Pancreas (tissue), 10 donors: Measurements from ENCODE around the gene RPS3. TPM values are rescaled to one million over a fixed set of nuclear protein-coding genes. Genes with fewer than 3 reads are reported as not detected.
"Not testable (repeated sequence)": the region's sequence is repeated elsewhere in the genome, so short reads cannot be mapped to it uniquely, and the experiment has no call there.

Source experiments
- ATAC-seq, 4 donors: fragments of 200-7000 bp; cut with Tn5 transposase; one replicate each; pipeline versions ENCODE4 v1.8.0 to v1.9.1; 2020; ENCODE audit warnings: mild to moderate bottlenecking in 4 of 4, moderate library complexity in 4 of 4
- DNase-seq, 6 donors: peaks; one replicate each; pipeline ENCODE4 v3.0.0-alpha.2; 2020
- FAIRE-seq: peaks from 2 replicates; lab custom pipeline; 2012; peaks lifted over from hg19 to GRCh38; lab: Jason Lieb, UNC
- H3K27ac ChIP-seq, 4 donors: fragments of 200-600 bp; sonication (generic); 1 replicate in 3 of 4; 2 replicates in 1 of 4; pipeline versions ENCODE4 v1.5.0 to v1.8.0; 2020
- H3K27me3 ChIP-seq, 4 donors: fragments of 200-600 bp; one replicate each; pipeline ENCODE4 v1.8.0; 2021
- H3K36me3 ChIP-seq, 3 donors: fragments of 200-600 bp; sonication (generic) in 1 of 3; one replicate each; pipeline versions ENCODE4 v1.5.0 to v1.8.0; 2020 to 2021
- H3K4me1 ChIP-seq, 3 donors: fragments of 200-600 bp; one replicate each; pipeline ENCODE4 v1.8.0; 2021
- H3K4me3 ChIP-seq, 4 donors: fragments of 200-600 bp; sonication (generic) in 2 of 4; one replicate each; pipeline versions ENCODE4 v1.5.0 to v1.8.0; 2020 to 2021
- H3K9me3 ChIP-seq, 4 donors: fragments of 200-600 bp; one replicate each; pipeline ENCODE4 v1.8.0; 2021
- WGBS, 2 donors: extraction: QIAGEN DNeasy Blood & Tissue Kit; methylation state at CpG; one replicate each; pipeline ENCODE4 v1.1.7; 2013; 5-methylcytosine and 5-hydroxymethylcytosine counted together
- intact Hi-C, 3 donors: fragments of 100-400 bp; cut with DNase I; formaldehyde crosslinking; loops; one replicate each; pipeline versions ENCODE4 v1.11.1 to v1.14.2; 2022
- polyA plus RNA-seq, 2 donors: library from polyadenylated mRNA; stranded (reverse); fragments of 200-250 nt; gene quantifications; one replicate each; pipeline ENCODE4 v1.2.3, GENCODE V29; 2013
- total RNA-seq, 6 donors: library from RNA; stranded (reverse); fragmentation: NEBNext Ultra II Directional in 4 of 6; extraction: Animal tissue kit (Norgen Biotek cat#: 25700) in 4 of 6; gene quantifications; one replicate each; pipeline versions ENCODE4 v1.2.1 to v1.2.4, GENCODE V29; 2021 to 2023
- TF ChIP-seq, protein P1 (sequence below), 4 donors: fragments of 200-600 bp; sonication (generic) in 3 of 4; IDR thresholded peaks; one replicate each; pipeline versions ENCODE4 v1.5.0 to v1.8.0; 2021; ENCODE audit warnings: antibody characterized with exemption in 4 of 4
- donor health status: healthy with polysubstance abuse.
- donor health status: DM: no; HTN: no; CAD: no; lungs with moderate emphysema.
- donor health status: DM: no; HTN: no; CAD: no.
- donor health status: control.
- donor health status: control.
- donor health status: Bipolar disorder and iron deficiency.
- donor health status: DM: yes; HTN: yes; CAD: no.
- donor health status: DM: no; HTN: no; CAD: no.
- donor health status: DM: no; HTN: no; CAD: no.
- donor health status: DM: yes; HTN: yes; CAD: no.

Gene RPS3
- total and polyA plus RNA-seq, 8 donors: 824 to 1,938 (median 1,393) TPM

DNA sequence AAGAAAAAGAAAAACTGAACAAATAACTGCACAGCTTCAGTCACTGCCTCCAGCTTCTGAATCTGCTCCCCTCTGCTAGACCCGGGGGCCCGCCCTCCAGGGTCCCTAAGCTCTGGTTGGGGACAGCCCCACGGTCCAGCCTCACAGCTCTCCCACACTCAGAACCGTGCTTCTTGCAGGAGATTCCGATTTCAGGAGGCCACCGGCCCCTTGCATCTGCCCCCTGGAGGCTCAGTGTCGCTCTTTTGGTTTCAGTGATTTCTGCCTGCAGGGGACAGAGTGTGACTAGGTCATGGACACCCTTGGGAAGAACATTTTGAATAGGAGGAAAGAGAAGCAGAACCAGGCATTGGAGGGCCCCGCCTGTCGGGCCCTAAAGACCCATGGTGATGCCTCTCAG lies 23.1 kb upstream of the RPS3 start:
- H3K4me1 ChIP-seq: peaks cover 0 to 5% (median 0%) of the 10 kb centered on the region in 3 donors
- DNase-seq (no peak), ATAC-seq (no peak), FAIRE-seq (no peak)
- no peaks in the 10 kb centered on the region for H3K36me3 ChIP-seq
- WGBS, 2 donors: 87 to 96% methylated on average over 9 of the region's 9 CpGs
- TF ChIP-seq, protein P1, sequence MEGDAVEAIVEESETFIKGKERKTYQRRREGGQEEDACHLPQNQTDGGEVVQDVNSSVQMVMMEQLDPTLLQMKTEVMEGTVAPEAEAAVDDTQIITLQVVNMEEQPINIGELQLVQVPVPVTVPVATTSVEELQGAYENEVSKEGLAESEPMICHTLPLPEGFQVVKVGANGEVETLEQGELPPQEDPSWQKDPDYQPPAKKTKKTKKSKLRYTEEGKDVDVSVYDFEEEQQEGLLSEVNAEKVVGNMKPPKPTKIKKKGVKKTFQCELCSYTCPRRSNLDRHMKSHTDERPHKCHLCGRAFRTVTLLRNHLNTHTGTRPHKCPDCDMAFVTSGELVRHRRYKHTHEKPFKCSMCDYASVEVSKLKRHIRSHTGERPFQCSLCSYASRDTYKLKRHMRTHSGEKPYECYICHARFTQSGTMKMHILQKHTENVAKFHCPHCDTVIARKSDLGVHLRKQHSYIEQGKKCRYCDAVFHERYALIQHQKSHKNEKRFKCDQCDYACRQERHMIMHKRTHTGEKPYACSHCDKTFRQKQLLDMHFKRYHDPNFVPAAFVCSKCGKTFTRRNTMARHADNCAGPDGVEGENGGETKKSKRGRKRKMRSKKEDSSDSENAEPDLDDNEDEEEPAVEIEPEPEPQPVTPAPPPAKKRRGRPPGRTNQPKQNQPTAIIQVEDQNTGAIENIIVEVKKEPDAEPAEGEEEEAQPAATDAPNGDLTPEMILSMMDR (IDR thresholded peaks at IDR 0.05): no peak
- H3K27ac ChIP-seq: no peak overlapping the region
- H3K27me3 ChIP-seq: no peaks in the 10 kb centered on the region
- intact Hi-C loops: no loop called here
- no peak overlapping the region for H3K4me3 ChIP-seq
- no peaks in the 10 kb centered on the region for H3K9me3 ChIP-seq

DNA sequence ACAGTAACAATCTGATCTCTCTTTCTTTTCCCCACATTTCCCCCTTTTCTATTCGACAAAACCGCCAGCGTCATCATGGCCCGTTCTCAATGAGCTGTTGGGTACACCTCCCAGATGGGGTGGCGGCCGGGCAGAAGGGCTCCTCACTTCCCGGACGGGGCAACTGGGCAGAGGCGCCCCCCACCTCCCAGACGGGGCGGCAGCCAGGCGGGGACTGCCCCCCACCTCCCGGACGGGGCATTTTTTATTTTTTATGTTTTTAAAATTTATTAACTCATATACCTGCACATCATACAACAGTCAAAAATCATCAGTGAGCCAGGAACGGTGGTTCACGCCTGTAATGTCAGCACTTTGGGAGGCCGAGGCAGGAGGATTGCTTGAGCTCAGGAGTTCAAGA lies 20.5 kb upstream of the RPS3 start:
- H3K4me1 ChIP-seq, H3K36me3 ChIP-seq, ATAC-seq, FAIRE-seq, H3K4me3 ChIP-seq, H3K9me3 ChIP-seq, DNase-seq, intact Hi-C loops, H3K27ac ChIP-seq, H3K27me3 ChIP-seq: not testable (repeated sequence)
- WGBS, 2 donors: 87 to 90% methylated on average over 17 of the region's 17 CpGs

DNA sequence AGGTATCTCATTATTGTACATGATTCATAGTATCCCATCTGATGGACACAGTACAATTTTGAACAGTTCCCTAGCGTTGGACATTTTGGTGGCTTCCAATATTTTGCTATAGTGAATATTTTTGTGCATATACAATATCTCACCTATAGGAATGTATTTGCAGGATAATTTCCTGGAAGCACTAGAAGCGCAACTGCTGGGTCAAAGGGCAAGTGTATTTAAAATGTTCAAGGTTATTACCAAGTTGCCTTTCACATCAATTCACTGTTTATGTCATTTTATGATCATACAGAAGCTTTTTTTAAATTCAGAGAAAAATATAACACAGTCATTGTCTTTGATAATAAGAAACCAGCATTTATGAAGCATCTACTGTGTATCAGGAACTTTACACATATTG lies 19.1 kb upstream of the RPS3 start:
- ATAC-seq (no peak), FAIRE-seq (no peak), DNase-seq (no peak)
- H3K27ac ChIP-seq: peak overlapping the region in 2 of 4 donors; percentile 9 to 12
- 79 to 85% methylated on average over 2 of the region's 2 CpGs for WGBS, 2 donors
- H3K4me3 ChIP-seq: no peak overlapping the region
- TF ChIP-seq, protein P1 (IDR thresholded peaks at IDR 0.05): no peak
- intact Hi-C loops: loop anchor here in 2 of 3 donors (5.0 to 10.0 kb wide), 3 partner anchors 53 to 98 kb away; no protein-coding TSS in a partner anchor
- H3K36me3 ChIP-seq: no peaks in the 10 kb centered on the region
- H3K9me3 ChIP-seq: no peaks in the 10 kb centered on the region
- H3K27me3 ChIP-seq: no peaks in the 10 kb centered on the region
- H3K4me1 ChIP-seq: no peaks in the 10 kb centered on the region

DNA sequence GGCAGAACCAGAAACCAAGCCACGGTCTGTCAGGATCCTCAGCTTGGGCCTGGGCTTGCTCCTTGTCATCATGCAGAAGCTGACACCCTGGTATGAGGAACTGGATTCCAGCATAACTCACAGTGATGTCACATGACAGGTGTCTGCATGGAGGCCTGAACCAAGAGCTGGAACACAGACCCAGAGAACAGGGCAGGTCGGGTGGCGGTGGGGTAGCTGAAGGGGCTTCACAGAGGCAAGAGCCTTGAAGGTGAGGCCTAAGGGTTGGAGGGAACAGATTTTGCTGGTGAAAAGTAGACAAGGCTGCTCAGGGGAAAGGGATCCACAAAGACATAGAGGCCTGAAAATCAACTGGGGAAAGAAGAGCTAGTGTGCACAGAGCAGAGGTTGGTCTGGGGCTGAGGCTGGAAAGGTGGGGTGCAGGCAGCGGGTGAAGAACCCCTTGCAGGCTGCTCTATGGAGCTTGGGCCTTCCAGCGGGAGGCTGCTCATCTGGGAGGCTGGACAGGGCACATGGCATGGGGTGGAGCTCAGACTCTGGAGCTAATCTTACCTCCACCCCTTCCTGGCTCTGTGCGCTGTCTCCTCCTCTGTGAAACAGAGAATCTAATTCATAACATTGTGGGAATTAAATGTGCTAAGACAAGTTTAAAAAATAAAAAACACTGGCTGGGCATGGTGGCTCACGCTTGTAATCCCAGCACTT lies 18.4 kb upstream of the RPS3 start:
- intact Hi-C loops: loop anchor here in 2 of 3 donors (5.0 to 10.0 kb wide), 3 partner anchors 54 to 99 kb away; no protein-coding TSS in a partner anchor
- no peaks in the 10 kb centered on the region for H3K9me3 ChIP-seq
- H3K4me1 ChIP-seq: no peaks in the 10 kb centered on the region
- H3K27ac ChIP-seq: peak overlapping the region in 1 of 4 donors; percentile 12
- H3K27me3 ChIP-seq: no peaks in the 10 kb centered on the region
- FAIRE-seq (no peak), DNase-seq (peak in 4 of 6 donors; percentile 21 to 46 (median 34)), ATAC-seq (peak; percentile 49 to 85 (median 76))
- 69 to 75% methylated on average over 7 of the region's 7 CpGs for whole genome bisulfite sequencing, 2 donors
- no peak overlapping the region for H3K4me3 ChIP-seq
- no peaks in the 10 kb centered on the region for H3K36me3 ChIP-seq
- TF ChIP-seq, protein P1 (IDR thresholded peaks at IDR 0.05): no peak

DNA sequence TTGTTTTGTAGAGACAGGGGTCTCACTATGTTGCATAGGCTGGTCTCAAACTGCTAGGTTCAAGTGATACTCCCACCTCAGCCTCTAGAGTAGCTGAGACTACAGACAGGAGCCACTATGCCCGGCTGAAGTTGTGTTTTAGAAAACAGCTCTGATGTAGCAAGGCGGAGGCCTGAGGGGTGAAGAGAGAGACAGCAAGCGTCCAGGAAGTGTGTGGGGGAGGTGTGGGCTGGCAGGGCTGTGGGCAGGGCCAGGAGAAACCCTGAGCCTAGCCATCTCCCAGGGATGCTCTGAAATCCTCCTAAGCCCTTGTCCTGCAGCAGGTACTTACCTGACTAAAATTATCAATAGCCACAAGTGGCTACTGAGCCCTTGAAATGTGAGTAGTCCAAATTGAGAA lies 16.1 kb upstream of the RPS3 start:
- Histone ChIP-seq H3K27ac (no peak overlapping the region), H3K36me3 (no peaks in the 10 kb centered on the region), H3K9me3 (no peaks in the 10 kb centered on the region), H3K27me3 (no peaks in the 10 kb centered on the region), H3K4me1 (peaks cover 0 to 1% (median under 1%) of the 10 kb centered on the region in 3 donors), H3K4me3 (no peak overlapping the region)
- DNase-seq (no peak), ATAC-seq (no peak), FAIRE-seq (no peak)
- 83 to 85% methylated on average over 3 of the region's 3 CpGs for WGBS, 2 donors
- TF ChIP-seq, protein P1 (IDR thresholded peaks at IDR 0.05): no peak
- intact Hi-C loops: loop anchor here in 2 of 3 donors (5.0 to 10.0 kb wide), 3 partner anchors 56 to 101 kb away; no protein-coding TSS in a partner anchor
